GM20000 (cell line): Measurements from ENCODE around the gene SLC26A4.

Experiments used
- DNase-seq: peaks from one replicate; pipeline ENCODE4 v3.0.0; 2012; ENCODE audit warnings: low spot score
- TF ChIP-seq, protein P1 (sequence below): IDR thresholded peaks from 2 replicates; pipeline ENCODE4 v1.5.1; 2012; ENCODE audit warnings: mild to moderate bottlenecking, control low read depth; ENCODE audit errors: extremely low read depth, missing control alignments

SLC26A4 gene

DNA sequence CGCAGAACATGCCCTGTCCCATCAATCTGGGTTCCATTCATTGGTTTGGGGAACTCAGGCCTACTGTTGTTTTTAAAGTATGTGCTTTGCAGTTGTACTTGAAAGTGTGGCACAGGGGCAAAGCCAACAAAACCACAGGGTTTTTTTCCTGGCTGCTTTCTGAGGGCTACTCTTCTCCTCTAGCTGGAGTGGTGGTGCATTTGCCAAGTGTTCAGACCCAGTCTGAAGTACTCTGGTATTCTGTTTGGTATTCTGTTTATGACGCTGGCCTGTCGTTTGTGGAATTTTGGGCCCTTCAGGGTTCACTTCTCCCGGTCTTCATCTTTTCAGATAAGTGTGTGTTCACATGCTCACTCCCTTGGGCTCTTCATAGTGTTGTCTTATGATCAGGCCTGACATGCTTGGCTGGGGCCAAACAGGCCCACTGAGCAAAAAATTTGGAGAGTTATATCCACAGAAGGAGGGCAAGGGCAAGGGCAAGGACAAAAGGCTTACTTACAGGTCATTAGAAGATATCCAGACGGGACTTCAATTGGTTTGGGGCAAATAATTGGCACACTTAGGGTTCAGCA, 26.3 kb downstream of the SLC26A4 start:
- TF ChIP-seq, protein P1, sequence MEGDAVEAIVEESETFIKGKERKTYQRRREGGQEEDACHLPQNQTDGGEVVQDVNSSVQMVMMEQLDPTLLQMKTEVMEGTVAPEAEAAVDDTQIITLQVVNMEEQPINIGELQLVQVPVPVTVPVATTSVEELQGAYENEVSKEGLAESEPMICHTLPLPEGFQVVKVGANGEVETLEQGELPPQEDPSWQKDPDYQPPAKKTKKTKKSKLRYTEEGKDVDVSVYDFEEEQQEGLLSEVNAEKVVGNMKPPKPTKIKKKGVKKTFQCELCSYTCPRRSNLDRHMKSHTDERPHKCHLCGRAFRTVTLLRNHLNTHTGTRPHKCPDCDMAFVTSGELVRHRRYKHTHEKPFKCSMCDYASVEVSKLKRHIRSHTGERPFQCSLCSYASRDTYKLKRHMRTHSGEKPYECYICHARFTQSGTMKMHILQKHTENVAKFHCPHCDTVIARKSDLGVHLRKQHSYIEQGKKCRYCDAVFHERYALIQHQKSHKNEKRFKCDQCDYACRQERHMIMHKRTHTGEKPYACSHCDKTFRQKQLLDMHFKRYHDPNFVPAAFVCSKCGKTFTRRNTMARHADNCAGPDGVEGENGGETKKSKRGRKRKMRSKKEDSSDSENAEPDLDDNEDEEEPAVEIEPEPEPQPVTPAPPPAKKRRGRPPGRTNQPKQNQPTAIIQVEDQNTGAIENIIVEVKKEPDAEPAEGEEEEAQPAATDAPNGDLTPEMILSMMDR, result no peak

DNA sequence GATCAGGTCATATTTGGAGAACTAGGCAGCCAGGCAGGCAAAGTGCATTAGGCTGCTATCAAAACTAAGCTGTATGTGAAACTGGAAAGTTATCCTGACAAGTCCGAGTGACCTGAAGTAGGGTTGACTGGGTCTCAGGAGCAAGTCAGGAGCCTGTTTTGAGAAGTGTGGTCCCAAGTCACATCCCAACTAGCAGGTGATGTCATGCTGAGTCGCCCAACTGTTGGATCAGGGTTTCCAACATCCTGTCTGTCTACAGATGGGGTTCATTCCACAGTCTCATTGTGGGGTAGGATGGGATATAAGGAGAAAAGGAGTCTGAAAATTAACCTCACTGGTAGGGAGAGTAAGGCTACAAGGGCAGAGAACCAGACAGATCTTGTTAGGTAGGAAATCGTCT, 27.0 kb downstream of the SLC26A4 start:
- TF ChIP-seq, protein P1, result no peak
- no peak for DNase-seq

More for the DNA sequence above, 26.3 kb downstream of the SLC26A4 start:
- no peak for DNase-seq

DNA sequence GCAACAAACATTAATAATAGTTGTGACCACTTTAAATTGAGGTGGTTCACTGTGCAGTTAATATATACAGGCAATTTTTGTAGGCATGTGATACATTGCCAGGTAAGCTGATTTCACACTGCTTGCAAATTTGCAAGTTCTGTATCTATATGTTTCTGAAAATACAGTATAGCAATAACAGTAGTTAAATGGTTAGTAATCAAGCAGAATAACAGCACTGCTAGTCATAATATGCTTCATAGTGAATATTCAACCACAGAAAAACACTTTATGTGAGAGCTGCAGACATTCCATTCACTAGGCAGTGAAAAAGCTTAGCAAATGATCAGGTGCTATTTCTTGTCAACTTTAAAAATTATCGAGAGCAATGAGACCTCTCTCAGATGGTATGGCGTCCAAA, 28.9 kb downstream of the SLC26A4 start:
- DNase-seq, result no peak
- TF ChIP-seq, protein P1, result no peak

DNA sequence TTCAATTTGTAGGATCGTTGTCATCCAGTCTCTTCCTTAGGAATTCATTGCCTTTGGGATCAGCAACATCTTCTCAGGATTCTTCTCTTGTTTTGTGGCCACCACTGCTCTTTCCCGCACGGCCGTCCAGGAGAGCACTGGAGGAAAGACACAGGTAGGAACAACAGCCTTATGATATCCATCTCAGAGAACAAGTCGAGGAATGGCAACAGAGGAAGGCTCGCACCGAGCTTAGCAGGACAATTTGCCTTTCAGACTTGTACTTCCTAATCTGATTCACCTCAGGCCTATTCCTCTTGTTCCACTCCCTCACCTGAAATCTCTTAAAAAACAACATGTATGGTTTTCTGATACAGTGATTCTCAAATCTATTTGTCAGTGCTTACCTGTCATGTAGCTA, 29.5 kb downstream of the SLC26A4 start:
- TF ChIP-seq, protein P1, result no peak
- DNase-seq, result no peak

DNA sequence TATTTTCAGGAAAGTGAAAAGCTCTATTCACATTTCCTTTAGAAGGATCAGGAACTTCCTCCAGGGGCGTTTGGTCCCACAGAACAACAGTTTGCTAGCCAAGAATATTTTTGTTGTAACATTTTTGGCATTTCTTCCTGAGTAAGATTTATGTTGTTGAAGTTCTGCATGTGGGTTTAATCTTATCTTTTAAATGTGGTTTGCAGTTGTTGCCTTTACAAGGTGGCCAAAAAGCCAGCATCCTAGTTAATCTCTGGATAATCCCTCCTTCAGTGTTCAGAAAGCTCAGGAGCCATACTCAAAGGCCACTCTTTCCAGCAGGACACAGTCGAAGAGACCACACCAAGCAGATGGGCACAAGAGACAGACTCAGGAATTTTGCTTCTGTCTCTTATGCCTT, 30.0 kb downstream of the SLC26A4 start:
- TF ChIP-seq, protein P1, result no peak
- no peak for DNase-seq

DNA sequence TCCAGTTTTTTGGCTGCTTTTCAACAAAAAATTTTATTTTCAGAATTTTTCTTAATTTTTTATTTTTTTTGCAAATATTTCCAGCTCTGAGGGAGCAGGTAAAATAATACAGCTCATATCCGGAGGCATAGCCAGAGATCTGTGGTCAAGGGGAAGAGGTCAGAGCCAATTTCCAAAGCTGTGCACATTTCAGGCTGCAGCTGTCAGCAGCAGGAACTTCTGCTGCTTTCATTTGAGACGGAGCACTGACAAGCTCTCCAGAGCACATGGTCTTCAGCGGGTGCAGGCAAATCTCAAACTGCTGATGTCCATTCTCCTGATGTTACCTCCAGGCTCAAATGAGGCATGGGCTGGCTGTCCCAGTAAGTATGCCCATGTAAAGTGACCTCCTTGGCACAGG, 31.1 kb downstream of the SLC26A4 start:
- TF ChIP-seq, protein P1, result no peak
- no peak for DNase-seq

DNA sequence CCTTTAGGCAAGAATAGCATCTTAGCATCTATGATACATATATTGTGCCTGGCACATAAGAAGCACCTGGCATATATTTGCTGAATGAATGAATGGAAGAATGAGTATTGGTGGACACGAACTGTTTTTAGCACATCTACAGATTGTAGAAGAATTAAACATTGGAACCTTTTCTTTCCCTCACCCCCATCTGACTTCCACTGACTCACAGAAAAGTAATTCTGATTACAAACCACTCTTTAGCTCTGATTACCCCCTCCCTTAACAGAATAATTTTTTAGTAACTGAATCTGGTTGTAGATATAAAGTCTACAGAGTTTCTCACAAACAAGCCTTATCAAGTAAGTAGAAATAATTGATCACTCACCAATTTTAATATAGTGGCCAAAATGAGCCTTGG, 31.9 kb downstream of the SLC26A4 start:
- DNase-seq, result no peak
- TF ChIP-seq, protein P1, result no peak
